Cardiac fibroblast (primary cell): ENCODE measurements around the gene TENT4A.
A peak's percentile ranks its signal among the peaks of the same experiment; 100 is the strongest.

Experiments
- DNase-seq, 2 donors: peaks; one replicate each; pipeline versions ENCODE4 v3.0.0 to v3.0.0-alpha.2; 2010; ENCODE audit warnings: low read depth in 2 of 2
- H3K4me3 ChIP-seq, 2 donors: replicated peaks in 1 of 2; 1 replicate in 1 of 2; 2 replicates in 1 of 2; pipeline ENCODE4 v1.5.1; 2011; ENCODE audit warnings: low read depth in 2 of 2, low read length in 2 of 2, mild to moderate bottlenecking in 2 of 2, moderate library complexity in 1 of 2
- TF ChIP-seq, protein P1 (sequence below): IDR thresholded peaks from one replicate; pipeline ENCODE4 v1.5.1; 2011; ENCODE audit warnings: low read depth, mild to moderate bottlenecking, low read length, inconsistent platforms

The TENT4A gene

DNA sequence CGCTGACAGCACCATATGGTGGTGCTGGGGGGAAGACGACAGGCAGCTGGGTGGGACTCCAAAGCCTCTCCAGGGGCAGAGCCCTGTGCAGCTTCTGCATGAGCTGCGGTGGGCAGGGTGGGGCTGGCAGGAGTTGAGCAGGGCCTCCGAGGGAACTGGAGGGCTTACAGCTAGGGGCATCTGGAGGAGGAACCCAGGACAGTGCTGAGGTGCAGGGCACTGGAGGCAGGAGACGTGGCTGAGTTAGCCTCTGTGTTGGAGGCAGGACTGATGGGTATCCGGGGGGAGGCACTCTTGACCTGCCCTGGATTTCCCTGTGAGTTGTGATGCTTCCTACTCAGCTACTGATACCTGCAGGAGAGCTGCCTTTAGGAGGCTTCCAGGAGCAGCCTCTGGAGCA, 45.0 kb downstream of the TENT4A start:
- no peak for DNase-seq
- TF ChIP-seq, protein P1, sequence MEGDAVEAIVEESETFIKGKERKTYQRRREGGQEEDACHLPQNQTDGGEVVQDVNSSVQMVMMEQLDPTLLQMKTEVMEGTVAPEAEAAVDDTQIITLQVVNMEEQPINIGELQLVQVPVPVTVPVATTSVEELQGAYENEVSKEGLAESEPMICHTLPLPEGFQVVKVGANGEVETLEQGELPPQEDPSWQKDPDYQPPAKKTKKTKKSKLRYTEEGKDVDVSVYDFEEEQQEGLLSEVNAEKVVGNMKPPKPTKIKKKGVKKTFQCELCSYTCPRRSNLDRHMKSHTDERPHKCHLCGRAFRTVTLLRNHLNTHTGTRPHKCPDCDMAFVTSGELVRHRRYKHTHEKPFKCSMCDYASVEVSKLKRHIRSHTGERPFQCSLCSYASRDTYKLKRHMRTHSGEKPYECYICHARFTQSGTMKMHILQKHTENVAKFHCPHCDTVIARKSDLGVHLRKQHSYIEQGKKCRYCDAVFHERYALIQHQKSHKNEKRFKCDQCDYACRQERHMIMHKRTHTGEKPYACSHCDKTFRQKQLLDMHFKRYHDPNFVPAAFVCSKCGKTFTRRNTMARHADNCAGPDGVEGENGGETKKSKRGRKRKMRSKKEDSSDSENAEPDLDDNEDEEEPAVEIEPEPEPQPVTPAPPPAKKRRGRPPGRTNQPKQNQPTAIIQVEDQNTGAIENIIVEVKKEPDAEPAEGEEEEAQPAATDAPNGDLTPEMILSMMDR: no peak
- no peak overlapping the region for H3K4me3 ChIP-seq

GRCh38 chr5:6758706-6759105, 45.5 kb downstream of the TENT4A start:
- TF ChIP-seq, protein P1: no peak

GRCh38 chr5:6759401-6759800, 46.2 kb downstream of the TENT4A start:
- DNase-seq: peak in 1 of 2 donors; percentile 18
- TF ChIP-seq, protein P1: no peak
- no peak overlapping the region for H3K4me3 ChIP-seq

More at GRCh38 chr5:6758706-6759105, 45.5 kb downstream of the TENT4A start:
- no peak overlapping the region for H3K4me3 ChIP-seq
- no peak for DNase-seq

DNA sequence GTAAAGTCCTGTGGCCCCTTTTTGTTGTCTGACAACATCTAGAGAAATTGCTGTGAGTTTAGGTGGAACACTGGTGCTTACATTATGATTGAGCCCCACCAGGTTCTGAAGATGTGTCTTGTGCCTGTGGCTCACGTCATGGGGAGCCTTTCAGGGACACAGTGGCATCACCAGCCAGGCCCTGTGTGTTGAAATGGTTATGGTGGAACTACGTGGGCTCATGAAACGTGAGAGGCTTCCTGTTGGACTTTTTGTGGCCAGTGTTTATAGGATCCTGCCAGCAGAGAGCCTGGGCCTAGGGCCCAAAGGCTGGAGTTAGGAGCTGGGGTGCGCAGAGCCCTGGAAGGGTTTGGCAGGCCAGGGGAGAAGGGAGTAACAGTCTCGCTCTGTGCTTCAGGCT, 46.8 kb downstream of the TENT4A start:
- H3K4me3 ChIP-seq: no peak overlapping the region
- TF ChIP-seq, protein P1: no peak
- DNase-seq: no peak

DNA sequence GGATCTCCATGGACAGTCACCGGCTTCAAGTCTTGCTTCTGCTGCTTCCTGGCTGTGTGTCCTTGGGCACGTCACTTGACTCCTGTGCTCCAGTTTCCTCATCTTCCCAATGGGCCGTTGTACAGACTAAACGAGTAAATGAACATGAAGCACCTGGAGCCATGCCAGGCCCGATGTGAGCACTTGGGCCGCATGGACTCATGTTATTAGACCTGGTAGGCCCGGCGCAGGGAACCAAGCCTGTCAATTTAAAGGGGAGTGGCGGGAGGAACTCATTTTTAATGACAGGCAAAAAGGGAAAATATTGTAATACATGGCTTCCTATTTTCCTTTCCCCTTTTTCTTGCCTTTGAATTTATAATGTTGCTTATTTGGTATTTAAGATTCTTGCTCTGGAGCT, 47.5 kb downstream of the TENT4A start:
- no peak for DNase-seq
- H3K4me3 ChIP-seq: no peak overlapping the region
- TF ChIP-seq, protein P1: no peak

GRCh38 chr5:6761333-6761732, 48.1 kb downstream of the TENT4A start:
- TF ChIP-seq, protein P1: no peak
- no peak for DNase-seq

DNA sequence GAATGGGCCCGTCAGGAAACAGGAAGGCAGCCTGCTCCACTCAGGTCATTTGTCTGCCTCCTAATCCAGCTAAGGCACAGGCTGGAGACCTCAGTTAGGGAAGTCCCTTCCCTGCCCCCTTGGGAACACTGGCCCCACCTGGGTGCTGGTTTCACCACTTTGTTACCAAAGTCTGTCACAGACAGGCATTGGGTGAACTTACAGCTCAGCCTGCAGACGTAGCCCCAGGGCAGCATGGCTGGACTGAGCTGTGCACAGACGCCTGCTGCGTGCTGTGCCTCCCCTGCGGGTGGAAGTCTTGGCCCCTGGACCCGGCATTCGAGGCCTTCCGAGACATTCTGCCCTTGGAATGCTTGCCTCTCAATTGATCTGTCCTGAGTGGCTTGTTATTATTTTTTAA, 48.9 kb downstream of the TENT4A start:
- TF ChIP-seq, protein P1: no peak
- H3K4me3 ChIP-seq: no peak overlapping the region
- no peak for DNase-seq

More at GRCh38 chr5:6761333-6761732, 48.1 kb downstream of the TENT4A start:
- H3K4me3 ChIP-seq: no peak overlapping the region
